Measurements from ENCODE around the gene SLC25A12.

DNA sequence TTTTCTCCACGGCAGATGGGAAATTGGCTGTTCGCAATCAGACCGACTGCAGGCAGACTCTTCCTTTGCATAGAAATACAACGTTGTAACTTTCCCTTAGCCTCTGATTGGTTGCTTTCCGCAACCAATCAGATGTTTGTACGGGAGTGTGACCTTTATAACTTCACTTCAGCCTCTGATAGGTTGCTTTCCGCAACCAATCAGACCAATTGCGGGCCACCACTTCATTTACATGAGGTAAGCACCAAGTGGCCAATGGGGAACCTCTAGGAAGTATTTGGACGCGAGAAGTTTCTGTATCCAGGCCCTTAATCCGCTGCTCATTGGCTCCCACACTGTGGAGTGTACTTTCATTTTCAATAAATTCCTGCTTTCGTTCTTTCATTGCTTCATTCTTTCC is 19.1 kb downstream of the SLC25A12 start:
- TF ChIP-seq GATA2 (CRISPR knock-in tag; IDR thresholded peaks at IDR 0.05), result no peak
- no peak for TF ChIP-seq CTCF (IDR thresholded peaks at IDR 0.05)
- TF ChIP-seq RFX5 (IDR thresholded peaks at IDR 0.05; ENCODE audit: low read length), result no peak
- TF ChIP-seq POLR2AphosphoS5 (IDR thresholded peaks at IDR 0.05; ENCODE audit: low read depth, low read length), result no peak
- no peak for TF ChIP-seq EZH2phosphoT487 (IDR thresholded peaks at IDR 0.05; ENCODE audit: borderline replicate concordance, low read depth)
- TF ChIP-seq EP300 (IDR thresholded peaks at IDR 0.05; ENCODE audit: borderline replicate concordance in 1 of 2, low read depth in 1 of 2, low read length in 1 of 2), result no peak
- TF ChIP-seq, protein P1, sequence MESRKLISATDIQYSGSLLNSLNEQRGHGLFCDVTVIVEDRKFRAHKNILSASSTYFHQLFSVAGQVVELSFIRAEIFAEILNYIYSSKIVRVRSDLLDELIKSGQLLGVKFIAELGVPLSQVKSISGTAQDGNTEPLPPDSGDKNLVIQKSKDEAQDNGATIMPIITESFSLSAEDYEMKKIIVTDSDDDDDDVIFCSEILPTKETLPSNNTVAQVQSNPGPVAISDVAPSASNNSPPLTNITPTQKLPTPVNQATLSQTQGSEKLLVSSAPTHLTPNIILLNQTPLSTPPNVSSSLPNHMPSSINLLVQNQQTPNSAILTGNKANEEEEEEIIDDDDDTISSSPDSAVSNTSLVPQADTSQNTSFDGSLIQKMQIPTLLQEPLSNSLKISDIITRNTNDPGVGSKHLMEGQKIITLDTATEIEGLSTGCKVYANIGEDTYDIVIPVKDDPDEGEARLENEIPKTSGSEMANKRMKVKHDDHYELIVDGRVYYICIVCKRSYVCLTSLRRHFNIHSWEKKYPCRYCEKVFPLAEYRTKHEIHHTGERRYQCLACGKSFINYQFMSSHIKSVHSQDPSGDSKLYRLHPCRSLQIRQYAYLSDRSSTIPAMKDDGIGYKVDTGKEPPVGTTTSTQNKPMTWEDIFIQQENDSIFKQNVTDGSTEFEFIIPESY (IDR thresholded peaks at IDR 0.05; ENCODE audit: borderline replicate concordance, low read depth), result no peak
- TF ChIP-seq SMC3 (IDR thresholded peaks at IDR 0.05; ENCODE audit: low read depth, low read length), result no peak
- TF ChIP-seq NRF1 (IDR thresholded peaks at IDR 0.05; ENCODE audit: low read depth, low read length), result no peak
- TF ChIP-seq RAD21 (IDR thresholded peaks at IDR 0.05; ENCODE audit: low read length), result no peak
